ENCODE data around the gene GPI. TPM values are rescaled to one million over a fixed set of nuclear protein-coding genes. Genes with fewer than 3 reads are reported as not detected.

GPI gene
- total RNA-seq, 1 experiment from 2014 or later: 370 TPM

DNA sequence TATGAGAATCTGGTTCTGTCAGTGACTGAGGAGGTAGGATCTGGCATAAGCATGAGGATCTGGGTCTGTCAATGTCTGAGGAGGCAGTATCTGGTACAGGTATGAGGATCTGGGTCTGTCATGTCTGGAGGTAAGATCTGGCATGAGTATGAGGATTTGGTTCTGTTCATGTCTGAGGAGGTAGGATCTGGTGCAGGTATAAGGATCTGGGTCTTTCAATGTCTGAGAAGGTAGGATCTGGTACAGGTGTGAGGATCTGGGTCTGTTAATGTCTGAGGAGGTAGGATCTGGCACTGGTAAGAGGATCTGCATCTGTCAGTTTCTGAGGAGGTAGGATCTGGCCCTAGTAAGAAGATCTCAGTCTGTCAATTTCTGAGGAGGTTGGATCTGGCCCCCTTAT lies 26.8 kb downstream of the GPI start:
- Histone ChIP-seq H3K9me3 (ENCODE audit: control insufficient read depth, insufficient read depth, low read depth, low read length) (no peaks in the 10 kb centered on the region), H3K36me3 (ENCODE audit: control insufficient read depth, insufficient read depth, low read length) (peaks cover 12% of the 10 kb centered on the region; the same call in 1 of the 2 replicates), H3K27me3 (ENCODE audit: control insufficient read depth, insufficient read depth, low read length) (no peaks in the 10 kb centered on the region), H3K4me3 (ENCODE audit: low read depth in 2 of 2, low read length in 2 of 2) (no peak overlapping the region), H3K27ac (ENCODE audit: low read length) (no peak overlapping the region), H3K4me1 (ENCODE audit: control insufficient read depth, insufficient read depth, low read length) (no peaks in the 10 kb centered on the region)
- BruUV-seq (replicated peaks): no TSS peak
- no peak for DNase-seq (ENCODE audit: low read depth, low spot score)
- TF ChIP-seq TCF7L2 (IDR thresholded peaks at IDR 0.05; ENCODE audit: low read depth, low read length) (no peak), SIN3A (IDR thresholded peaks at IDR 0.05; ENCODE audit: borderline replicate concordance, insufficient read depth, low read depth, low read length) (no peak), POLR2AphosphoS5 (IDR thresholded peaks at IDR 0.05; ENCODE audit: low read depth, low read length) (no peak)
- TF ChIP-seq, protein P1, sequence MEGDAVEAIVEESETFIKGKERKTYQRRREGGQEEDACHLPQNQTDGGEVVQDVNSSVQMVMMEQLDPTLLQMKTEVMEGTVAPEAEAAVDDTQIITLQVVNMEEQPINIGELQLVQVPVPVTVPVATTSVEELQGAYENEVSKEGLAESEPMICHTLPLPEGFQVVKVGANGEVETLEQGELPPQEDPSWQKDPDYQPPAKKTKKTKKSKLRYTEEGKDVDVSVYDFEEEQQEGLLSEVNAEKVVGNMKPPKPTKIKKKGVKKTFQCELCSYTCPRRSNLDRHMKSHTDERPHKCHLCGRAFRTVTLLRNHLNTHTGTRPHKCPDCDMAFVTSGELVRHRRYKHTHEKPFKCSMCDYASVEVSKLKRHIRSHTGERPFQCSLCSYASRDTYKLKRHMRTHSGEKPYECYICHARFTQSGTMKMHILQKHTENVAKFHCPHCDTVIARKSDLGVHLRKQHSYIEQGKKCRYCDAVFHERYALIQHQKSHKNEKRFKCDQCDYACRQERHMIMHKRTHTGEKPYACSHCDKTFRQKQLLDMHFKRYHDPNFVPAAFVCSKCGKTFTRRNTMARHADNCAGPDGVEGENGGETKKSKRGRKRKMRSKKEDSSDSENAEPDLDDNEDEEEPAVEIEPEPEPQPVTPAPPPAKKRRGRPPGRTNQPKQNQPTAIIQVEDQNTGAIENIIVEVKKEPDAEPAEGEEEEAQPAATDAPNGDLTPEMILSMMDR (IDR thresholded peaks at IDR 0.05): no peak
- TF ChIP-seq, protein P2, sequence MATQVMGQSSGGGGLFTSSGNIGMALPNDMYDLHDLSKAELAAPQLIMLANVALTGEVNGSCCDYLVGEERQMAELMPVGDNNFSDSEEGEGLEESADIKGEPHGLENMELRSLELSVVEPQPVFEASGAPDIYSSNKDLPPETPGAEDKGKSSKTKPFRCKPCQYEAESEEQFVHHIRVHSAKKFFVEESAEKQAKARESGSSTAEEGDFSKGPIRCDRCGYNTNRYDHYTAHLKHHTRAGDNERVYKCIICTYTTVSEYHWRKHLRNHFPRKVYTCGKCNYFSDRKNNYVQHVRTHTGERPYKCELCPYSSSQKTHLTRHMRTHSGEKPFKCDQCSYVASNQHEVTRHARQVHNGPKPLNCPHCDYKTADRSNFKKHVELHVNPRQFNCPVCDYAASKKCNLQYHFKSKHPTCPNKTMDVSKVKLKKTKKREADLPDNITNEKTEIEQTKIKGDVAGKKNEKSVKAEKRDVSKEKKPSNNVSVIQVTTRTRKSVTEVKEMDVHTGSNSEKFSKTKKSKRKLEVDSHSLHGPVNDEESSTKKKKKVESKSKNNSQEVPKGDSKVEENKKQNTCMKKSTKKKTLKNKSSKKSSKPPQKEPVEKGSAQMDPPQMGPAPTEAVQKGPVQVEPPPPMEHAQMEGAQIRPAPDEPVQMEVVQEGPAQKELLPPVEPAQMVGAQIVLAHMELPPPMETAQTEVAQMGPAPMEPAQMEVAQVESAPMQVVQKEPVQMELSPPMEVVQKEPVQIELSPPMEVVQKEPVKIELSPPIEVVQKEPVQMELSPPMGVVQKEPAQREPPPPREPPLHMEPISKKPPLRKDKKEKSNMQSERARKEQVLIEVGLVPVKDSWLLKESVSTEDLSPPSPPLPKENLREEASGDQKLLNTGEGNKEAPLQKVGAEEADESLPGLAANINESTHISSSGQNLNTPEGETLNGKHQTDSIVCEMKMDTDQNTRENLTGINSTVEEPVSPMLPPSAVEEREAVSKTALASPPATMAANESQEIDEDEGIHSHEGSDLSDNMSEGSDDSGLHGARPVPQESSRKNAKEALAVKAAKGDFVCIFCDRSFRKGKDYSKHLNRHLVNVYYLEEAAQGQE (IDR thresholded peaks at IDR 0.05; ENCODE audit: insufficient read depth in 1 of 2, low read depth in 2 of 2, low read length in 1 of 2): no peak
- ChIA-PET CTCF (no interaction called here), POLR2A (no interaction called here)
- in situ Hi-C loops (cut with HindIII; ENCODE audit: low pct_unique_long_range_greater_than_20kb, low sequenced_read_pairs): no loop called here
- ATAC-seq: no peak
- intact Hi-C loops (cut with micrococcal nuclease; ENCODE audit: unreplicated experiment): no loop called here

DNA sequence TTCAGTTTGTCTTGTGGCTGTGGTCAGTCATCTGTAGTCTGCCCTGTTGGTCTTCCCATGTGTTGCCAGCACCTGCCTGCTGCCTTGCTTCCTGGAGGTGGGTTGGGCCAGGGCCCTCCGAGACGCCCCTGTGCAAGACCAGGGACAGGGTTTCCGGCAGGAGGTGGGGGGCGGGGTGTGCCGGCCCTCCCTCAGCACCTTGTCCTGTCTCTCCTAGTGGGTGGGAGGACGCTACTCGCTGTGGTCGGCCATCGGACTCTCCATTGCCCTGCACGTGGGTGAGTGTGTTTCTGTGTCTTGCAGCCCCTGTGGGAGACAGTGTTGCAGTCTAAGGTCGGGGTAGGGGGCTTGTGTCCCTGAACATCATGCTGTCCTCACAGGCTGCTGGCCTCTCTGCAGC lies 28.0 kb downstream of the GPI start:
- Histone ChIP-seq H3K4me1 (ENCODE audit: control insufficient read depth, insufficient read depth, low read length) (no peaks in the 10 kb centered on the region), H3K27ac (ENCODE audit: low read length) (no peak overlapping the region), H3K4me3 (ENCODE audit: low read depth in 2 of 2, low read length in 2 of 2) (no peak overlapping the region), H3K27me3 (ENCODE audit: control insufficient read depth, insufficient read depth, low read length) (no peaks in the 10 kb centered on the region), H3K36me3 (ENCODE audit: control insufficient read depth, insufficient read depth, low read length) (peaks cover 12% of the 10 kb centered on the region; the same call in 1 of the 2 replicates), H3K9me3 (ENCODE audit: control insufficient read depth, insufficient read depth, low read depth, low read length) (no peaks in the 10 kb centered on the region)
- ChIA-PET CTCF (no interaction called here), POLR2A (no interaction called here)
- in situ Hi-C loops (cut with HindIII; ENCODE audit: low pct_unique_long_range_greater_than_20kb, low sequenced_read_pairs): no loop called here
- no peak for TF ChIP-seq SIN3A (IDR thresholded peaks at IDR 0.05; ENCODE audit: borderline replicate concordance, insufficient read depth, low read depth, low read length)
- TF ChIP-seq POLR2AphosphoS5 (IDR thresholded peaks at IDR 0.05; ENCODE audit: low read depth, low read length): no peak
- ATAC-seq (peak; percentile 31; the same call in 1 of the 2 replicates), DNase-seq (ENCODE audit: low read depth, low spot score) (no peak)
- intact Hi-C loops (cut with micrococcal nuclease; ENCODE audit: unreplicated experiment): no loop called here
- no TSS peak for BruUV-seq (replicated peaks)

DNA sequence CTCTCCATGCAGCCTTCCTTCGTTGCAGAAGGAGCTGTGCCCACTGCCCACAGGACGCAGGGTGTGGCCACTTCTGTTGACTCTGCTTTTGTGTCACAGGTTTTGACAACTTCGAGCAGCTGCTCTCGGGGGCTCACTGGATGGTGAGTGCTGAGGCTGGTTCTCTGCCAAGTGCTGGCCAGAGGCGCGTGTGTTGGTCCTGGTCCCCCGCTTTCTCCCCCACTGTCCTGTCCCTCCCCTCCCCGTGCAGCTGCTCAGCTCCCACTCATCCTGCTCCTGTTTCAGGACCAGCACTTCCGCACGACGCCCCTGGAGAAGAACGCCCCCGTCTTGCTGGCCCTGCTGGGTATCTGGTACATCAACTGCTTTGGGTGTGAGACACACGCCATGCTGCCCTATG lies 28.6 kb downstream of the GPI start:
- ChIA-PET POLR2A (no interaction called here), CTCF (no interaction called here)
- BruUV-seq (replicated peaks): no TSS peak
- no peak overlapping the region for H3K4me3 ChIP-seq (ENCODE audit: low read depth in 2 of 2, low read length in 2 of 2)
- peaks cover 12% of the 10 kb centered on the region; the same call in 1 of the 2 replicates for H3K36me3 ChIP-seq (ENCODE audit: control insufficient read depth, insufficient read depth, low read length)
- intact Hi-C loops (cut with micrococcal nuclease; ENCODE audit: unreplicated experiment) (no loop called here), in situ Hi-C loops (cut with HindIII; ENCODE audit: low pct_unique_long_range_greater_than_20kb, low sequenced_read_pairs) (no loop called here)
- H3K27me3 ChIP-seq (ENCODE audit: control insufficient read depth, insufficient read depth, low read length): no peaks in the 10 kb centered on the region
- no peaks in the 10 kb centered on the region for H3K9me3 ChIP-seq (ENCODE audit: control insufficient read depth, insufficient read depth, low read depth, low read length)
- TF ChIP-seq, protein P2 (IDR thresholded peaks at IDR 0.05; ENCODE audit: insufficient read depth in 1 of 2, low read depth in 2 of 2, low read length in 1 of 2): no peak
- TF ChIP-seq, protein P1 (IDR thresholded peaks at IDR 0.05): no peak
- TF ChIP-seq POLR2AphosphoS5 (IDR thresholded peaks at IDR 0.05; ENCODE audit: low read depth, low read length) (no peak), SIN3A (IDR thresholded peaks at IDR 0.05; ENCODE audit: borderline replicate concordance, insufficient read depth, low read depth, low read length) (no peak), TCF7L2 (IDR thresholded peaks at IDR 0.05; ENCODE audit: low read depth, low read length) (no peak)
- H3K27ac ChIP-seq (ENCODE audit: low read length): no peak overlapping the region
- ATAC-seq (no peak), DNase-seq (ENCODE audit: low read depth, low spot score) (no peak)
- H3K4me1 ChIP-seq (ENCODE audit: control insufficient read depth, insufficient read depth, low read length): no peaks in the 10 kb centered on the region

Measured in Panc1 (cell line).